Immature natural killer cell (primary cell): ENCODE measurements around the gene MOK. TPM values are rescaled to one million over a fixed set of nuclear protein-coding genes. Genes with fewer than 3 reads are reported as not detected.
"Not testable (repeated sequence)": the region's sequence is repeated elsewhere in the genome, so short reads cannot be mapped to it uniquely, and the experiment has no call there.

ENCODE experiments used
- DNase-seq, 3 donors: peaks; one replicate each; pipeline ENCODE4 v3.0.0; 2022; ENCODE audit warnings: mixed read lengths in 1 of 3
- H3K27ac Mint-ChIP-seq, 6 donors: one replicate each; pipeline ENCODE4 v1.8.0; 2020; ENCODE audit warnings: mixed read lengths in 6 of 6, mild to moderate bottlenecking in 5 of 6, inconsistent platforms in 4 of 6, moderate library complexity in 3 of 6
- H3K27me3 Mint-ChIP-seq, 3 donors: one replicate each; pipeline ENCODE4 v1.8.0; 2020 to 2021; ENCODE audit warnings: low read depth in 3 of 3, mild to moderate bottlenecking in 3 of 3, mixed read lengths in 3 of 3, moderate library complexity in 3 of 3, inconsistent platforms in 1 of 3
- H3K36me3 Mint-ChIP-seq, 3 donors: one replicate each; pipeline ENCODE4 v1.8.0; 2020; ENCODE audit warnings: mixed read lengths in 3 of 3, inconsistent platforms in 2 of 3, mild to moderate bottlenecking in 2 of 3
- H3K4me1 Mint-ChIP-seq, 2 donors: one replicate each; pipeline ENCODE4 v1.8.0; 2020; ENCODE audit warnings: inconsistent platforms in 2 of 2, mild to moderate bottlenecking in 2 of 2, mixed read lengths in 2 of 2, moderate library complexity in 1 of 2
- H3K4me3 Mint-ChIP-seq, 5 donors: one replicate each; pipeline ENCODE4 v1.8.0; 2020; ENCODE audit warnings: mild to moderate bottlenecking in 5 of 5, mixed read lengths in 5 of 5, inconsistent platforms in 3 of 5, moderate library complexity in 3 of 5
- H3K9me3 Mint-ChIP-seq, 6 donors: one replicate each; pipeline ENCODE4 v1.8.0; 2020; ENCODE audit warnings: mild to moderate bottlenecking in 6 of 6, mixed read lengths in 6 of 6, inconsistent platforms in 4 of 6, moderate library complexity in 3 of 6
- polyA plus RNA-seq, 3 donors: library from polyadenylated mRNA; unstranded; fragments of 300-500 nt; fragmentation: Illumina TruSeq; gene quantifications; one replicate each; pipeline ENCODE4 v1.2.3, GENCODE V29; 2021

Gene MOK
- polyA plus RNA-seq, 3 donors from 2014 or later: 1.8 to 4.9 (median 3.2) TPM

DNA sequence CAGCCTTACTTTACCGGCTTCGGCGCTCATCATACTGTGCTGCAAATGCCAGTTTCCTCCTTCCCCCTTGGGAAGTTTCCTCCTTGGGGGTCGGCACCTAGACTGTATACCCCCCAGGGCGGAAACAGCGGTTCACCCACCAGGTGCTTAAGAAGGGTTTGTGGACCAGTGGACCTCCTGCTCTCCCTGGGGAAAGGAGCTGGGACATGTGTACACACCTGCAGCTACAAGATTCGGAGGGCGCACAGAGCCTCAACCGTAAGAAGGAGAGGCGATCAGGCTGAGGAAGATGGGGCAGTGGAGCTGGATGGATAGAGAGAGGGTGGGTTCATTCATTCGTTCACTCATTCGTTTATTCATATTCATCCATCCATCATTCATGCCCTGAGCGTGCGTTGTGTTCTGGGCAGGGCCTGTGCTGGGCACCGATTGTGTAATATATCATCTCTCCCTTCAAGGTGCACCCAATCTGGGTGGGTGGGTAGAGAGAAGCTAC lies 13.9 kb upstream of the MOK start:
- Mint-ChIP-seq H3K27ac (peak overlapping the region; percentile 95 to 99 (median 98)), H3K4me3 (peak overlapping the region; percentile 94 to 98 (median 97)), H3K9me3 (no peaks in the 10 kb centered on the region), H3K27me3 (peaks cover 15 to 38% (median 26%) of the 10 kb centered on the region in 3 donors), H3K4me1 (peaks cover 54 to 83% of the 10 kb centered on the region in 2 donors), H3K36me3 (no peaks in the 10 kb centered on the region)
- no peak for DNase-seq

DNA sequence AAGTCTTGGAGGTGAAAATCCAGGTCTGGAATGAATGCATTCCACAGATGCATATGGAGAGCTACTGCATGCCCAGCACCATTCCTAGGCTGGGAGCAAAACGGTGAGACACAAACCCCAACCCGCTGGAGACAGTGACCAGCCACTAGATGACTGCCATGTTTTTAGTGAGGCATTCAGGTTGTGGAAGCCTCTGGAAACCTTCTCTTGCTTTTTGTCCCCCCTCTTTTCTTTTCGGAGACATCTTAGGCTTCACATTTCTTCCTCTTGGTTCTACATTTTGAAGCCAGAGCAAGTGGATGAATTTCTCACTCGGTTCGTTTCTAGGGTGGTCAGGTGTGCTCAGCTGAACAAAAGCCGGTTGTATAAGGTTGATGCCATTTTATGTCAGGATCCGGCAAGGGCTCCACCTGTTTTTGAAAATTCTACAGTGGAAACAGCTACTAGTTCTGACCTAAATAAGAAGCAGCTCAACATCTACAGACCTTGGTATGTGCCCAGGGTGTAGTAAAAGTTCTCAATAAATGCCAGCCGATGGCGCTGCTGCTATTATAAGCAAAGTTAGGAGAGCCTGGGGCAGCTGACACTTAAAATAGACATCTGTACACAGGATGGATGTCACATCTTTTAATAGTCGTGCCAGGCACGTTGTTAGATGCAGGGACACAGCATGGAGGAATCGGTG lies 12.7 kb upstream of the MOK start:
- DNase-seq: peak in 1 of 3 donors; percentile 21
- H3K27ac Mint-ChIP-seq: peak overlapping the region; percentile 88 to 98 (median 97)
- H3K27me3 Mint-ChIP-seq: peaks cover 16 to 38% (median 26%) of the 10 kb centered on the region in 3 donors
- H3K9me3 Mint-ChIP-seq: no peaks in the 10 kb centered on the region
- H3K4me1 Mint-ChIP-seq: peaks cover 57 to 77% of the 10 kb centered on the region in 2 donors
- H3K4me3 Mint-ChIP-seq: peak overlapping the region; percentile 94 to 98 (median 97)
- no peaks in the 10 kb centered on the region for H3K36me3 Mint-ChIP-seq

DNA sequence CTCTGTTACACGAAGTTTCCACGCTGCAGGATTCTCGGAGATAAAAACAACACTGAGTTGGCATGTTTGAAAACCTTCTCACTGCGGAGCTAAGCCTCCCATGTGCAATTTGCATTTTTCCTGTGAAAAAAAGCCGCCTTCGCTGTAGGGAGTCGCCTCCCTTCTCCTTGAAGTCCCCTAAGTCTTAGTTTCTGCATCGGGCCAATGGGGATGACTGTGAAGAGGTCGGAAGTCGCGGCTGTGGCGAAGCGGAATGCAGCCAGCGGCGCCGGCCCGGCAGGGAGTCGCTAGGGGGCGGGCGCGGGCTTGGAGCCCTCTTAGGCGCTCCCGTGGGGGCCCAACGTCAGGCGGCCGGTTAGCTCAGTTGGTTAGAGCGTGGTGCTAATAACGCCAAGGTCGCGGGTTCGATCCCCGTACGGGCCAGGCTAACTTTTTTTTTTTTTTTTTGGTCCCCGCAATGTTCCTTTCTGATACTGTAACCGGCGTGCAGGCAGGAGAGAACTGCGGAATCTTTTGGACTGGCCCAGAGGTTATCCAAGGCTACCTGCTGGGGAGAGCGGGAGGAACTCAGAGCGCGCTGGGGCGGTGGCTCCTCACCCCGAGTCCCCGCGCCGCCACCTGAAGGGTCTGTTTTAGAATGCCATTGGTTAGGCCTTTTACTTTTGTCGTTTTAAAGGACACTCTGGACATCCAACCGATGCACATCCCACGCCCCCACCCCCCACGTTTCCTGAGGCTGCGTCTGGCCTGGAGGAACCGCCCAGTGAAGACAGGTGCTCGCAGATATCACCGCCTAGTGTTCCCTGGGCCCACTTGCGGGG lies 12.0 kb upstream of the MOK start:
- Mint-ChIP-seq H3K36me3 (no peaks in the 10 kb centered on the region), H3K4me3 (peak overlapping the region; percentile 94 to 98 (median 97)), H3K4me1 (peaks cover 55 to 76% of the 10 kb centered on the region in 2 donors), H3K27ac (peak overlapping the region; percentile 88 to 98 (median 96)), H3K27me3 (peaks cover 16 to 38% (median 26%) of the 10 kb centered on the region in 3 donors), H3K9me3 (no peaks in the 10 kb centered on the region)
- peak; percentile 95 to 96 (median 96) for DNase-seq

DNA sequence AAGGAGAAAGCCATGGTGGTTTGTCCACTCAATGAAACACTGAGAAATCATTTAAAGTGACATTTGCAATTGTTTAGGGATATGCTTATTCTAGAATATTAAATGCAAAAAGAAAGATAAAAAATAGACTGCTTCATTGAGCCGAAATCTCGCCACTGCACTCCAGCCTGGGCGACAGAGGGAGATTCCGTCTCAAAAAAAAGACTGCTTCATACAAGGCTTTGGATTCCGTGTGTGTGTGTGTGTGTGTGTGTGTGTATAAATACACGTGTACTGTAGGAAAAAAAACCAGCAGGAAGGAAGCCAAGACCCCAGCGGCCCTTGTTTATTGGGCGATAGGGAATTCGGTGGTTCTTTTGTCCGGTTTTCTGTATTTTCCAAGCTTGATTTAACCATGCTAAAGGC lies 11.4 kb upstream of the MOK start:
- H3K4me3 Mint-ChIP-seq: peak overlapping the region; percentile 94 to 98 (median 97)
- H3K27me3 Mint-ChIP-seq: peaks cover 16 to 38% (median 26%) of the 10 kb centered on the region in 3 donors
- H3K36me3 Mint-ChIP-seq: no peaks in the 10 kb centered on the region
- no peaks in the 10 kb centered on the region for H3K9me3 Mint-ChIP-seq
- no peak for DNase-seq
- peaks cover 55 to 70% of the 10 kb centered on the region in 2 donors for H3K4me1 Mint-ChIP-seq
- H3K27ac Mint-ChIP-seq: peak overlapping the region; percentile 88 to 98 (median 96)

DNA sequence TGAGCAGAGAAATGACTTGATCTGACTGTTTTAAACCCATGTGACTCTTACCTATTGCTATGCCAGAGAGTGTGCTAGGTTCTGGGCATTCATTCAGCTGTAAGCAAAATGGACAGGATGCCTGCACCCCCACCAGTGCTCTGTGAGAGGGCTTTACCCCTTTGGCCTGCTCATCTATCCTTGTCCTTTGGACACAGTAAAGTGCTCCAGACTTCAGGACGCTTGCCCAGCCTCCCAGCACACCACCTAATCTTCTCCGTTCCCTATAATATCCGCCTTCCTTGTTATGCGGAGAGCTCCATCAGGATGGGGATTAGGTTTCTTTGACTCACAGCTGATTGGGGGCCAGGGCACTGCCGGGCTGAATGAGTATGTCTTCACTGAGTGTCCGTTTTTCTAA lies 10.2 kb upstream of the MOK start:
- Mint-ChIP-seq H3K4me3 (peak overlapping the region; percentile 87 to 99 (median 91)), H3K27ac (peak overlapping the region in 1 of 6 donors; percentile 40), H3K36me3 (no peaks in the 10 kb centered on the region), H3K4me1 (peaks cover 49 to 58% of the 10 kb centered on the region in 2 donors), H3K27me3 (peaks cover 16 to 36% (median 26%) of the 10 kb centered on the region in 3 donors), H3K9me3 (no peaks in the 10 kb centered on the region)
- no peak for DNase-seq

DNA sequence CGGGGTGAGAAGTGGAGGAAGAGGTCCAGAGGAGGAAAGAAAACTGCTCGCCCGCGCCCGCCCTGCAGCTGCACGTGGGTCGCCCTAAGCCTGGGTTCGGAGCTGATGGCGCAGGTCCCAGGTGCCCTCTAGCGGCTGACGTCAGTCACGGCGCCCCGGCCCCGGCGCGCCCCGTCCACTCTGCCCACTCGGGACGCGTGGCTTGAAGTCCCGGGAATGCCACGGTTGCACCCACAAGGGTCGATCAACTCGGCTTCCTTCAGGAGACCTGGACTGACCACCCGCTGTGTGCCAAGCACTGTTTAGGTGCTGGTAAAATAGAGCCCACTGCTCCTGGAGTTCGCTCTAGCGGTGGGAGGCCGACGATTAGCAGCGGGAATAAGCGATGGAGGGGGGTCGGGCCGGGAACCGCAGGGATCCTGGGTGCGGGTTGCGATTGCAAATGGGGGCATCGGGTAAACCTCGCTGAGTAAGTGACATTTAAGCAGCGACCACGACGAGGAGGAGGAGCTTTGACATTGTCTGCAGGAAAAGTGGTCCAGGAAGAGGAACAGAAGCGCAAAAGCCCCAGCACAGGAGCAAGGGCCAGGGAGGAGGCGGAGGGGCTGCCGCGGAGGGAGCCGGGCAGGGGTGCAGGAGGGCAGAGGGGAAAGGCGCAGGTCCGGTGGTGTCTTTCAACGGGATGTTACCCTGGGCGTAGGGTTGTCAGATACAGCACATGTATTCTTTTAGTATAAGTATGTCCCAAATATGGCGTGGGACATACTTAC lies 9.5 kb upstream of the MOK start:
- Mint-ChIP-seq H3K27me3 (peaks cover 16 to 34% (median 26%) of the 10 kb centered on the region in 3 donors), H3K4me1 (peaks cover 47 to 53% of the 10 kb centered on the region in 2 donors), H3K36me3 (no peaks in the 10 kb centered on the region), H3K9me3 (no peaks in the 10 kb centered on the region), H3K4me3 (peak overlapping the region; percentile 87 to 99 (median 91)), H3K27ac (peak overlapping the region; percentile 64 to 89 (median 81))
- peak; percentile 77 to 81 (median 80) for DNase-seq

DNA sequence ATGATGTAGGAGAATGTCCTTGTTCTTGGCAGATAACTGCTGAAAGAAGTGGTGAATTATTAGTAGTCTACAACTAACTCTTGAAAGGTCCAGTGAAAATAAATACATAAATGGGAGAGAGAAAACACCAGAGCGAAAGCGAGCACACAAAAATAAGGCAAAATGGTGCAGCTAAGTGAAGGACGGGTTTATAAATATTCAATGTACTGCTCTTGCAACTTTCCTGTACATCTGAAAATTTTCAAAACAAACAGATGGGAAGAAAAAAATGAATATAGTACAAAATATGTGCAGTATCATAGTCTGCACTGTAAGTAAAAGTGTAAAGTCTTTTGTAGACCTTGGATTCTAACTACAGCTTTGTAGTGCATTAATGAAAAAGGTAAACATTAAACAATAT lies 1.3 kb downstream of the MOK start:
- Mint-ChIP-seq H3K4me1 (peaks cover 11 to 21% of the 10 kb centered on the region in 2 donors), H3K36me3 (no peaks in the 10 kb centered on the region), H3K9me3 (no peaks in the 10 kb centered on the region), H3K27ac (peak overlapping the region in 2 of 6 donors; percentile 63 to 71), H3K4me3 (peak overlapping the region; percentile 30 to 80 (median 41)), H3K27me3 (peaks cover 8 to 26% (median 8%) of the 10 kb centered on the region in 3 donors)
- no peak for DNase-seq

DNA sequence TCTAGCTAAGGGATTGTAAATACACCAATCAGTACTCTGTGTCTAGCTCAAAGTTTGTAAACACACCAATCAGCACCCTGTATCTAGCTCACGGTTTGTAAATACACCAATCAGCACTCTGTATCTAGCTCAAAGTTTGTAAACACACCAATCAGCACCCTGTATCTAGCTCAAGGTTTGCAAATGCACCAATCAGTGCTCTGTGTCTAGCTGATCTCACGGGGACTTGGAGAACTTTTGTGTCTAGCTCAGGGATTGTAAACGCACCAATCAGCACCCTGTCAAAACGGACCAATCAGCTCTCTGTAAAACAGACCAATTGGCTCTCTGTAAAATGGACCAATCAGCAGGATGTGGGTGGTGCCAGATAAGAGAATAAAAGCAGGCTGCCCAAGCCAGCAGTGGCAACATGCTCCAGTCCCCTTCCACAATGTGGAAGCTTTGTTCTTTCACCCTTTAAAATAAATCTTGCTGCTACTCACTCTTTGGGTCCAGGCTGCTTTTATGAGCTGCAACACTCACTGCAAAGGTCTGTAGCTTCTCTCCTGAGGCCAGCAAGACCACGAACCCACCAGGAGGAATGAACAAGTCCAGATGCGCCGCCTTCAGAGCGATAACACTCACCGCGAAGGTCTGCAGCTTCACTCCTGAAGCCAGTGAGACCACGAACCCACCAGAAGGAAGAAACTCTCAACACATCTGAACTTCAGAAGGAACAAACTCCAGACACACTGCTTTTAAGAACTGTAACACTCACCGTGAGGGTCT lies 6.5 kb downstream of the MOK start:
- peak overlapping the region in 1 of 6 donors; percentile 57 for H3K27ac Mint-ChIP-seq

DNA sequence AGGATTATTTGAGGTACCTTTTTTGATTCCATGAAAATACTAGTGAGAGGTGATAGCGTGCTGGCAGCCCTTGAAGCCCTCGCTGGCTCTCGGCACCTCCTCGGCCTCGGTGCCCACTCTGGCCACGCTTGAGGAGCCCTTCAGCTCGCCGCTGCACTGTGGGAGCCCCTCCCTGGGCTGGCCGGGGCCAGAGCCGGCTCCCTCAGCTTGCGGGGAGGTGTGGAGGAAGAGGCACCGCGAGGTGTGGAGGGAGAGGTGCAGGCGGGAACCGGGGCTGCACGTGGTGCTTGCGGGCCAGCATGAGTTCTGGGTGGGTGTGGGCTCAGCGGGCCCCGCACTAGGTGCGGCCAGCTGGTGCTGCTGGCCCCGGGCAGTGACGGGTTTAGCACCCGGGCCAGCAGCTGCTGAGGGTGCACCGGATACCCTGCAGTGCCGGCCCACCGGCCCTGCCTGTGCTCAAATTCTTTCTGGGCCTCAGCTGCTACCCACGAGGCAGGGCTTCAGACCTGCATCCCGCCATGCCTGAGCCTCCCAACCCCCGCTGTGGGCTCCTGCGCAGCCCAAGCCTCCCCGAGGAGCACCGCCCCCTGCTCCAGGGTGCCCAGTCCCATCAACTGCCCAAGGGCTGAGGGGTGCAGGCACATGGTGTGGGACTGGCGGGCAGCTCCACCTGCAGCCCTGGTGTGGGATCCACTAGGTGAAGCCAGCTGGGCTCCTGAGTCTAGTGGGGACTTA lies 7.4 kb downstream of the MOK start:
- Mint-ChIP-seq H3K4me1 (peaks cover 3 to 6% of the 10 kb centered on the region in 2 donors), H3K27ac (no peak overlapping the region), H3K27me3 (peaks cover 2 to 15% (median 7%) of the 10 kb centered on the region in 3 donors), H3K36me3 (no peaks in the 10 kb centered on the region), H3K4me3 (no peak overlapping the region), H3K9me3 (no peaks in the 10 kb centered on the region)
- DNase-seq: no peak

More for the DNA sequence above, 6.5 kb downstream of the MOK start:
- Mint-ChIP-seq H3K27me3 (peaks cover 2 to 15% (median 7%) of the 10 kb centered on the region in 3 donors), H3K4me3 (peak overlapping the region in 1 of 5 donors; percentile 12)
- H3K4me1 Mint-ChIP-seq, H3K9me3 Mint-ChIP-seq, H3K36me3 Mint-ChIP-seq, DNase-seq: not testable (repeated sequence)

DNA sequence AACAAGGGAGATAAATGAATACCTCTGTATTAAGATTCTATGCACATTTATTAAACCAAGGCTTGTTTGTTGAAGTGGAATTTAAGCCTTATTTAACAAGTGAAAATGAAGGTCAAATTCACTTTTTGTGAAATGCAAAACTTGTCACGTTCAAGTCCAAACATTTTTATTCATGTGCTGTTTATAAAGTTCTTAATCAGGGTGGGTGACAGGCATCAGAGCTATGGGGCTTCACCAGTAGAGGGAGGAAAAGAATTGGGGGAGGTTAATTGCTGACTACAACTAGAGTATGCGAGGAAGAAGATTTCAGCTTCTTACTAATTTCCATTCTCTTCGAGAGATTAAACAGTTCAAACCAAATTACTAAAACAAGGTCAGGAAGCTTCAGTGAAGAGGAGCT lies 9.7 kb downstream of the MOK start:
- Mint-ChIP-seq H3K4me1 (peaks cover 3 to 6% of the 10 kb centered on the region in 2 donors), H3K4me3 (no peak overlapping the region), H3K9me3 (no peaks in the 10 kb centered on the region), H3K27ac (no peak overlapping the region), H3K36me3 (no peaks in the 10 kb centered on the region), H3K27me3 (peaks cover 2 to 8% (median 7%) of the 10 kb centered on the region in 3 donors)
- no peak for DNase-seq

DNA sequence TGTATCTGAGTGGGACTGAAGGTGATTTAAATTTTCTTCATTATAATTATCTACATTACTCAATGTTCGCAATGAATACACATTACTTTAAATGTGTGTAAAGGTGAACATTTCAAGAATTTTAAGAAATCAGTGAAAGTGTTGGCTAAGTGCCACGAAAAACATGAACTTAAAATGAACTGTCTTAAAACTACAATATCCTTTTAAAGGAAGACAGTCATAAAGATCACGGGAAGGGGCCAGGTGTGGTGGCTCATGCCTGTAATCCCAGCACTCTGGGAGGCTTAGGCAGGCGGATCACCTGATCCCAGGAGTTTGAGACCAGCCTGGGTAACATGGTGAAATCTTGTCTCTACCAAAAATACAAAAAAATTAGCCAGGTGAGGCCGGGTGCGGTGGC lies 11.2 kb downstream of the MOK start:
- Mint-ChIP-seq H3K36me3 (no peaks in the 10 kb centered on the region), H3K9me3 (no peaks in the 10 kb centered on the region), H3K4me3 (no peak overlapping the region), H3K4me1 (peaks cover 2 to 4% of the 10 kb centered on the region in 2 donors), H3K27me3 (peaks cover 0 to 6% (median 4%) of the 10 kb centered on the region in 3 donors), H3K27ac (no peak overlapping the region)
- DNase-seq: no peak

DNA sequence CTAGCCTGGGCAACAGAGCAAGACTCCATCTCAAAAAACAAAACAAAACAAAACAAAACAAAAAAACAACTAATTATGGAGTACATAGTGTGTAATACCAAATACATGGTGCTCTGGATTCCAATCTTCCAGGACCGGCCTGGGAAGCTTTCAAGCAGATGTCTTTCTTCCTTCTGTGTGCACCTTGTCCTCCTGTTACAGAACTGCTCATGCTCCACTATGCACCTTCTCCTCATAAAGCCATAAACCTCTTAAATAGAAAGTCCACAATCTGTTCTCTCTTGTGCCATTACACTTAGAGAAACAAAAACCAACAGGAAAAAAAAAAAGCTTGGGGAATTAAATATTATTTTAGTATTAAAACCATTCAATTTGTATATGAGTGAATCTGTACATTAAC lies 12.5 kb downstream of the MOK start:
- DNase-seq: no peak
- no peak overlapping the region for H3K4me3 Mint-ChIP-seq
- no peaks in the 10 kb centered on the region for H3K36me3 Mint-ChIP-seq
- no peaks in the 10 kb centered on the region for H3K4me1 Mint-ChIP-seq
- H3K9me3 Mint-ChIP-seq: no peaks in the 10 kb centered on the region
- no peak overlapping the region for H3K27ac Mint-ChIP-seq
- H3K27me3 Mint-ChIP-seq: peaks cover 0 to 4% (median 0%) of the 10 kb centered on the region in 3 donors
